HG03108 (cell line): ENCODE data around the gene CACHD1.

Experiments
- ATAC-seq: cut with Tn5 transposase; IDR thresholded peaks from one replicate; pipeline ENCODE4 v1.9.1; 2021; ENCODE audit warnings: moderate library complexity; ENCODE audit not compliant: unreplicated experiment

CACHD1 gene

GRCh38 chr1:64519901-64520300, 50.0 kb downstream of the CACHD1 start:
- no peak for ATAC-seq

GRCh38 chr1:64522740-64523139, 52.8 kb downstream of the CACHD1 start:
- no peak for ATAC-seq

- ATAC-seq, result no peak
Observed at GRCh38 chr1:64523413-64524337, 53.7 kb downstream of the CACHD1 start.

DNA sequence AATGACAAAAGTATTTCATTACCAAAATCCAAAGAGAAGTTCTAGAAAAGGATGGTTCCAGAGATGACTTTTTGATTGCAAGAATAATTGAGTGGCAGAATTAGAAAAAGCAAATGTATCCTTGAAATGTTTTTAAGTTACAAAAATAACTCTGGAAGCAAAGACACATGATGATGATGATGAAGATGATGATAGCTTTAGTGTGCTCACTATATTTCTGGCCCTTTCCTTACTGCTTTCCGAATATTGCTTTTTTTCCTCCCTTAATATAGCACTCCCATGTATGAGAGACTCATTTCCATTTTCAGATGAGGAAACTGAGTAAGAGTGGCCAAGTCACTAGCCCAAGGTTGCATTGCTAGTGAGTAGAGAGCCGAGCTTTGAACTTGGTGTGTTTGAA, 54.7 kb downstream of the CACHD1 start:
- ATAC-seq, result no peak

DNA sequence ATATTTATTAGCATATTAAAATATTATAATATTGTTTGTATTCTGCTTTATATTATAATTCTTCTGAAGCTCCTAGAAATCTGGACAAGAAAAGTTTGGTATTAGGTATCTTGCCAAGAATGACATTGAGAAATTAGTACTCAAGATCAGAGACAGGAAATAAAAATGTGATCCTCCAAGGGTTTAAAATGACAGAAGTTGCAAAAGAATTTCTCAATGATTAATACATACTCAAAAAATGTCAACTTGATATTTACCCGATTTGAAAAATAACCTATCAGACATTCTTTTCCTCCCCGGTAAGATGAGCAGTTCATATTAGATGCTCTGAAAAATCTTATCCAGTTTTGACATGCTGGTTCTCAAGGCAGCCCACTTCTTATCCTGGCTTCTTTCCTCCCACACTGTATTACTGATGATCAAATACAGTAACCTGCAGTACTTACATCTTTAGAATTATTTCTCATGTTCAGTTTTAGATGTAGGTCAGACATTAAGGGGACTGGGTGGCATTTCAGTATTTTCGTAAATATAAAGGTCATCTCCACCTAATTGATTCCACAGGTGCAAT, 55.3 kb downstream of the CACHD1 start:
- ATAC-seq, result no peak

- ATAC-seq, result no peak
Observed at GRCh38 chr1:64526312-64526711, 56.4 kb downstream of the CACHD1 start.

DNA sequence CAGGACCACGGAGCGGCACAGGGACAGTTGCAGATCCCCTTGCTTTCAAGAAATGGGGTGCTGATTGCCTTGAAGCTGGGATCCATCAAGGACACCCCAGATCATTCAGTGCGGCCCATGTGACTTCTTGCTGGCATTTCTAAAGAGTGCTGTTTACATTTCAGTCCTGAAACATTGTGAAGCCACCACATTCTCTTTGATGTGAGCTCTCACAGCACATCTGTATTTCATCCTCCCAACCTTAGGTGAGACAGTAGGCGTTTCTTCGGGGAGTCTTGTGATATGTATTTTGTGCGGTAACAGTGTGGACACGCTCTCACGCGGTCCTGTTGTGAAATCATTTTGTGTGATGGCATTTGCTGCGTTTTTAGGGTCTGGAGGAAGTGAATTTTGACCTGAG, 57.2 kb downstream of the CACHD1 start:
- ATAC-seq, result no peak

GRCh38 chr1:64527786-64528185, 57.9 kb downstream of the CACHD1 start:
- no peak for ATAC-seq

DNA sequence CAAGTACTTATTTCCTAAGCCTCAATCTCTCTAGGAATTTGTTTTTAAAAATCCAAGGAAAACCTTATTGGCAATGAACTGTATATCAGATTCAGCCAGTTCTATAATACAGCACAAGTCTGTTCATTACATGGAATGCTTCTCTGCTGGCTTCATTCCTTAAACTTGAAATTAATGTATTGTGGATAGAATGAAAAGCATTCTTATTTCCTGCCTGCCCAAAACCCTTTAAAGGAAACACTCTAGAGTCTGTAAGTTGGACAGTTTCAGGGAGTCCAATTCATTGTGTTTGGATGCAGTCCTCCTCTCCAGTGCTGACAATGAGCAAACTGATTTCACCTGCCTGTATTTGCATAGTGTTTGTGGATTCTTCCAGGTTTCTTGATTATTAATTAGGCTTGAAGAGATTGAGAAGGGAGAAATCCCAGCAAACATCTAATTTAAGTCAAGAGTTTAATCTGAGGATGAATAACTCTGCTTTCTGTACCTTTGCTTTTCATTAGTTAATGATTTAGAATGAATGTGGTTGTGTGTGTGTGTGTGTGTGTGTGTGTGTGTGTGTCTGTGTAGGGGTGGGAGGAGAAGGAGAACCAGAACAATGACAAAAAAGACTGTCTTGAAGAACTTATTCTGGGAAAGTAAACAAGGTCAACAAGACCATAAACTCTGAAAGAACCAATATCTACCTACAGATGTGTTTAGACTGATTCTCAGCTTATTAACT, 61.2 kb downstream of the CACHD1 start:
- no peak for ATAC-seq

GRCh38 chr1:64532646-64533045, 62.7 kb downstream of the CACHD1 start:
- no peak for ATAC-seq

DNA sequence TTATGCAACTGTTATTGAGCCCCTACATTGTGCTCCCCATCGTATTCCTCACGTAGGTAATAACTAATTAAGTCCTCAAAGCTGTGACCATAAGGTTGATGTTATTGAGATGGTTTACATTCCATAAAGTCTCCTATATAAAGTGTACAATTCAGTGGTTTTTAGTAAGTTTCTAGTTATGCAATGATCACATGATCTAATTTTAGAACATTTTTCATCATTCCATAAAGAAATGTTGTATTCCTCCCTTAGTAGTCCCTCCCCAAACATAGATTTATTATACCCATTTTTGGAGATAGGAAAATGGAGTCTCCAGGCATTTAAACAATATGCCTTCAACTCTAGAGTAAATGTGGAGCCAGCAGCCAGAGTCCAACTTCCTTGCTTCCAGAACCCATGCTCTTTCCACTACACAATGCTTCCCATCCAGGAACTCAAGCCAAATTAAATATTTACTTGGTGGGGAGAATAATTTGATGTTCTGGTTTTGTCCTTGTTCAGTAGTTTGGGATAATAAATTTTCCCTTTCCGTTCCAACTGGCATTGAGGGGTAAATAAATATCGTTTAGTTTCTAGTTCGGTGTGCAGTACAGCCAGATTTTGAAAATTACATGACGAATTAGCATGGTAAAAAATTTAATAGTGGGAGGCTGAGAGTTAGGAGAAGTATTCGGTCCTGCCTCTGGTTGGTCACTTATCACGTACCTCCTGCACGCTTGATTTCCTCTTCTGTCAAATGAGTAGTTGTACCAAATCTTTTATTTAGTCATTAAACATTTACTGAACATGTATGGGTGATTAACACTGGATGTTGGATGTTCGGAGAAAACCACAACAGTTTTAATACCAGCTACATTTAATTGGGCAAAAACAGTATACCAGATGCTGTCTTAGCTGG, 66.3 kb downstream of the CACHD1 start:
- no peak for ATAC-seq

DNA sequence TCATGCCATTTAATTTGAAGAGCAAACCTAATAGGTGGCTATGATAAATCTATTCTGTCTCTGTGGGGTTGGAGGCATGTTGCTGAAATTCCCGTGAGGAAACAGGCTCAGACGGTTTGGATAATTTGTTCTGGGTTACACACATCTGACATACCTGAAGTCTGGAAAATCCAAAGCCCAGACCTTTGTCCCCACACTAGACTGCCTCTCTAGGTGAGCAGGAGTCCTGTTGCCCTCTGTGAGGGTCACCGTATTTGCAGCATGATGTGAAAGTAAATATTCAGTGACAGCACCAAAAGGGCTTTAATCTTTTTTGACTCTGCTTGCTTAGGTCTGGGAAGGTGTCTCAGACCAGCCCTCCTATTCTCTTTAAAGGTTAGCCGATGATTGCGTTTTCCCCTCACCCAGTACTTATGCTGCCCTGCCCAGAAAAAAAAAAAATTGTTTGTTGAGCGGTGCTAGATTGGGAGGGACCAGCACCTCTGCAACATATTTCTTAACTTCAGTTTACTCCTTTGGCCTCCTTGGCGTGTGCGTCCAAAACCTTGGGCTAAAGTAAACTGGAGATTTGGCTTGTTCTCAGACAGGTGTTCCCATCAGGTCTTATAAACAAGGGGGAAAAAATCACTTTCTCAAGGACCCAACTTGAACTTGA, 67.0 kb downstream of the CACHD1 start:
- ATAC-seq, result no peak

DNA sequence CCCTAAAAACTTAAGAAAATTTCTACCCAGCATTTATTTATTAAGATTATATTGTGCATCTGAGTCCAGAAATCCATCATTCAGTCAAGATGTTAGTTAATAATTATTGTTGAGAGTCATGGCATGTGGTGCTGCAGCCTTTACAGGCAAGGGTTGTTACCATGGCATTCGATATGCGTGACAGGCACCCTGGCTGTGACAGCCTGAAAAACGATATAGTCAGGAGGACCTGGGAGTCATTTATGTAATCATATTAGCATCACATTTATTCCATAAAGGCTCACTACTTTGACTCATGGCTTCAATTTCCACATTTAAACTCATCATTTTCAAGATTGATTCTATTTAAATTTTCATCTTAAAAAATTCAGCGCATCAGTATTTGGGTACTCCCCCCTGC, 68.0 kb downstream of the CACHD1 start:
- ATAC-seq, result no peak

GRCh38 chr1:64538389-64538788, 68.5 kb downstream of the CACHD1 start:
- no peak for ATAC-seq

DNA sequence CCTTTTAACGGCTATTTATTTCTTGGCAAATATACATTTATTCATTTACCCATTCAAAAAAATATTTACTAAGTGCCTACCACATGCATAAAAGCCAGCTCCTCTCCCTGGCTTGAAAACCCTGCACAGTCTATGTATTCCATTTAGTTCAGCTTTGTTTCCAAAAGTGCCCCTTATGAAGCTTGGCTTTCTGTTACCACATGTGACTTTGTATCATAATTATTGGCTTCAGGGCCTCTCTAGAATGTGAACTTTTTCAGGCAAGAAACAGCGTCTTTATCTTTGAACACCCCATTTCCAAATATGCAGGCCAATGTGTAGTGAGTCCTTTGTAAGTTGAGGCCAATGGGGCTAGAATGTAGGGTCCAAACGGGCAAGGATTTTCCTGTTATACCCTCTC, 69.4 kb downstream of the CACHD1 start:
- ATAC-seq, result no peak

DNA sequence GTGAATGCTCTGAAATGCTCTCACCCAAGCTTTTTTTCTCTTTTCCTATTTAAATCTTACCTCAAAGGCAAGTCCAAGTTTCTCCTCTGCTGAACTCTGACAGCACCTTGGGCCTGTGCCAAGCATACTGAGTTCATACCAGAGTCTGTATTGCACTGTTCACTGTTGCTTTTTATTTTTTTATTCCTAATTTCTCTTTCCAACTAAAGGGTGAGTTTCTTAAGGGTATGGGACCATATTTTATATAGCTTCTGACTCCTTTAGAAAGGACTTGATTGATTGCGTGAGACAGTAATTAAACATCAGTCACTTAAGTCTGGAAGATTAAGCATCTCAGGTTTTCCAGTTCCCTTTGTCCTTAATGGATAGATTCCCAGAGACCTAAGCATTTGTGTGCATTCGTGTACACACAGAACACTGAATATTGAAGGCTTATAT, 69.9 kb downstream of the CACHD1 start:
- no peak for ATAC-seq

GRCh38 chr1:64540265-64540791, 70.4 kb downstream of the CACHD1 start:
- ATAC-seq, result no peak

GRCh38 chr1:64542118-64542517, 72.2 kb downstream of the CACHD1 start:
- no peak for ATAC-seq

DNA sequence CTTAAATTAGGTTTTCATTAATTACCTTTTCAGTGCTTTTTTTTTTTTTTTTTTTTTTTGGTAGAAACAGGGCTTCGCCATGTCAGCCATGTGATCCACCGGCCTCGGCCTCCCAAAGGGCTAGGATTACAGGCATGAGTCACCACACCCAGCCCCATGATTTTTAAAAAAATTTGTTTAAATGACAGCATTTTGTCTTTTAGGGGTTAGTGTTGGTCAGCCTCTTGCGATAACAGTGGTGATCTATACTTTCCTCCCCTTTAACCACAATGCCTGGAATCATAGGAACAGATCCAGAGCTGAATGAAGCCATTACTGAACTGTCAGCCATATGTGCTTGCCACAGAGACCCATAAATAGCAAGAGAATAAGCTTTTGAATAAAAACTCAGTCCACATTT, 73.9 kb downstream of the CACHD1 start:
- ATAC-seq, result no peak
